ENCODE data around the gene SPI1.

The SPI1 gene

GRCh38 chr11:47360341-47360740 is 18.0 kb downstream of the SPI1 start:
- H3K4me3 ChIP-seq (ENCODE audit: low read depth, low read length), result no peak overlapping the region

- no peak overlapping the region for H3K4me3 ChIP-seq (ENCODE audit: low read depth, low read length)
Measured at GRCh38 chr11:47359586-47359985, 18.8 kb downstream of the SPI1 start.

DNA sequence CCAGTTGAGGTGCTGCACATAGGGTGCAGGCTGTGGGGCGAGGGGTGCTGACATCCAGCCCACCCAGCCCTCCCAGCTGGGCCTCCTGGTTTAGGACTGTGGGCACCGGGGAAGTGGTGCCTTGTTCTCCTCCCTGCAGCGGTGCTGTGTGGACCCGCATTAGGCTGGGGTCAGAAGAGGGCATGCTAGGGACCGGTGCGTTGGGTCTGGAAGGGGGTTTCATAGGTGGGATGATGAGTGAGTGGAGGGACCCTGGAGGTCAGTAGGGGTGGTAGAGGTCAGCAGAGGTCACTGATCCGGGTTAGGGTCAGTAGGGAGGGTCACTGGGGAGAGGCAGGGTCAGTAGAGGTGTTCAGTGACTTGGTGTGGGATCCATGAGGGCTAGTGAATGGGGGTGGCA is 19.2 kb downstream of the SPI1 start:
- H3K4me3 ChIP-seq (ENCODE audit: low read depth, low read length), result no peak overlapping the region

DNA sequence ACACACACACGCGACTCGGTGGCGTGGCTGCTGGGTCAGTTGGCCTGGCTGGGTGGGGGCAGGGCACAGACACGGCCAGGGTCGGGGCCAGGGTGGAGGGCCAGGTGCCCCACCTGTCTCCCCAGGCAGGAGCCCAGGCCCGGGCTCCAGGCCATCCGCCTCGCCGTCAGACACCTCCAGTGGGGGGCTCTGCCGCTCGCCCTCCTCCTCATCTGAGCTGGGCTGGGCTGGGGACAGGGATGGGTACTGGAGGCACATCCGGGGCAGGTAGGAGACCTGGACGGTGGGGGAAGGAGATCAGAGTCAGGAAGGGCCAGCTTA is 19.7 kb downstream of the SPI1 start:
- H3K4me3 ChIP-seq (ENCODE audit: low read depth, low read length), result no peak overlapping the region

DNA sequence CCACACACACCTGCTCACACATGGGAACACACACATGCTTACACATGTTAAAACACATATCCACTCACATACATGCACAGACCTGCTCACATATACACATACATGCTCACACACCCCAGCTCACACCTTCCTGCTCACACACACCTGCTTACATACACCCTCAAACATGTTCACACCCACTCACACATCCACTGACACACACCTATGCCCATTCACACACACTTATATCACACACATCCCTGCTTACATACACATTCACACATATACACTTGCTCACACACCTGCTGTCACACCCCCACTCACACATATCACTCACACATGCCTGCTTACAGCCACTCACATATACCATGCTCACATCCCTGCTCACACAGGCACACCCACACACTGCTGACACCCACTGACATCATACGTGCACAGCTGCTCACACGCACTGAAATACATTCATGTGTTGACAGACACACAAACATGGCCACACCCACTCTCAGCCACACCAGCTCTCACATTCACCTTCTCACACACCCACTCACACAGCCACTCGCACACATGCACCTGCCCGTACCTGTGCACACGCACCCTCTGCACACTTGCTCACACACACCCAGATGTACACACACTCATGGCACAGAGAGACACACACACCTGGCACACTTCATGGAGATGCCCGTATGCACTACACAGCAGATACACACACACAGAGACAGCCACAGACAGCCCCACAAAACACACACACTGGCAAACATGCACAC is 20.2 kb downstream of the SPI1 start:
- H3K4me3 ChIP-seq (ENCODE audit: low read depth, low read length), result no peak overlapping the region

GRCh38 chr11:47356998-47357329 is 21.4 kb downstream of the SPI1 start:
- H3K4me3 ChIP-seq (ENCODE audit: low read depth, low read length), result no peak overlapping the region

- H3K4me3 ChIP-seq (ENCODE audit: low read depth, low read length), result no peak overlapping the region
Measured at GRCh38 chr11:47356129-47356997, 22.0 kb downstream of the SPI1 start.

DNA sequence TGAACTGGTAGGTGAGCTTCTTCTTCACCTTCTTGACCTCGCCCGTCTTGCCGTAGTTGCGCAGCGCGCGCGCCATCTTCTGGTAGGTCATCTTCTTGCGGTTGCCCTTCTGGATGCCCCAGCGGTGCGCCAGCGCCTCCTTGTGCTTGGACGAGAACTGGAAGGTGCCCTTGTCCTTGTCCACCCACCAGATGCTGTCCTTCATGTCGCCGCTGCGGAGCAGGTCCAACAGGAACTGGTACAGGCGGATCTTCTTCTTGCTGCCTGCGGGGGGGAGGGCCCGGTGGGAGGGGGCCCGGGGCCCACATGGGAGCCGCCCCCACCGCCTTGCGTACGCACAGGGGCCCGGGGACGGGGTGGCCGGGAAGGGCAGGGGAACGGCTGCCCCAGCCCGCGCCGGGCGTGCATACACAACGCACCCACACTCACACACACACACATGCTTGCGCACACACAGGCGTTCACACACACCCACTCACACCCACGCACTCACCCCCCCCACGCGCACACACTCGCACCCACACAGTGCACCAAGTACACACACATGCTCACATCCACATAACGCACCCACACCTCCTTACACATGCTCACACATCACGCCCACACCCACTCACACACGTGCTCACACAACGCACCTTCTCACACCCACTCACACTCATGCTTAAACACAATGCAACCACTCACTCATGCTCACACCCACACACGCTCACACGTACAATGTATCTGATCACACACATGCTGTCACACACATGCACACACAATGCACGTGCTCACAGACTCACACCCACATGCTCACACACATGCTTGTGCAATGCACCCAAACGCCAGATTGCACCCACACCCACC is 22.8 kb downstream of the SPI1 start:
- H3K4me3 ChIP-seq (ENCODE audit: low read depth, low read length), result peak overlapping the region; percentile 22

DNA sequence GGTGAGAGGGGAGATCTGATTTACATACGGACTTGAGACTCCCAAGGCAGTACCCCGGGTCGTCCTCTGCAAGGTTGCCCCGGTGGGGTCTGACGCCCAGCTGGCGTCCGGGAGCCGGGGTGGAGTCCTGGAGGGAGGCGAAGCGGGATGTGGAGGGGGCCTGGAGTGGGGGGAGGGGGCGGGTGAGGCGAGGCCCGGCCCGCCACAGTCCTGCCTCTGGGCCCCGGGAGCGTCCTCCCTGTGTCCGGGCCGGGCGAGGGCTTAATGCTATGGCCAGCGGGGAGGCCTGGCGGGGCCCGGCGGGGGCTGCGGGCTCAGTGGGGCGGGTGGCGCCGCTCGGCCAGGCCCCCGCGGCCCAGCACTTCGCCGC is 23.4 kb downstream of the SPI1 start:
- H3K4me3 ChIP-seq (ENCODE audit: low read depth, low read length), result peak overlapping the region; percentile 22

DNA sequence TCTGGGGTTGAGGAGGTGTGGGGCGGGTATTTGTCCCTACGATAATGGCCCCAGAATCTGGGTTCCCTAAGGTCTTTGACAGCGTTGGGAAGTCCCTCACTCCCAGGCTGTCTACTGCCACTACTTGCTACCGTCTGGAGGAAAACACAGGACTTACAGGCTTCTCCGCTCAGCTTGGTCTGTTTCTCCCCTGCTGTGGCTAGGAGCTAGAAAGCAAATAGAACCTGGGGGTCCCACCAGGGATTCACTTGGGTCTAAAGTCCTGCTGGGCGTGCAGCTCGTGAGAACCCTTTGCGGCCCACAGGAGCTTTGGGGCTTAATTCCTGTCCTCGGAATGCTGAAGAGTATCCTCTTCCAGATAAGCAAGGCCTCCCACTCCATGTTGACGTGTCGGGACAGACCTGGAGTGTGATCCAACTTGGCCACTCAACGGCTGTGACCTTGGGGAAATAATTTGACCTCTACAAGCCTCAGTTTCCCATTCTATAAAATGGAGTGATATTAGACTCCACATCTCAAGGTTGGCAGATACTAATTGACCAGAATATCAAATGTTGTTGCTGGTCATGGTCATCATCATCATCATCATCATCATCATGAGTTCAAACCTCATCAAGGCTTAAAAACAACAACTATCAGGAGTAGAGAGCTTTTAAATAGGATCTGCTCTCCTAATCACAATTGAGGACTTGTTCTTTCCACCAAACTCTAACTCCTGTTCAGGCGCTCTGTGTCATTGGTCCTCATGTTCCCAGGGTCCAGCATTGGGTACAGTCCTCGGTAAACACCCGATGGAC is 24.2 kb downstream of the SPI1 start:
- H3K4me3 ChIP-seq (ENCODE audit: low read depth, low read length), result no peak overlapping the region

GRCh38 chr11:47352556-47352955 is 25.8 kb downstream of the SPI1 start, which contains the start of gene MYBPC3:
TSS of gene MYBPC3 (minus strand) at chr11:47352702. CDS start at chr11:47352647, 55 bp downstream.
- H3K4me3 ChIP-seq (ENCODE audit: low read depth, low read length), result no peak within 1 kb of the TSS

- H3K4me3 ChIP-seq (ENCODE audit: low read depth, low read length), result no peak overlapping the region
Measured at GRCh38 chr11:47351156-47352126, 26.9 kb downstream of the SPI1 start.

- no peak overlapping the region for H3K4me3 ChIP-seq (ENCODE audit: low read depth, low read length)
Measured at GRCh38 chr11:47350315-47350714, 28.0 kb downstream of the SPI1 start.

DNA sequence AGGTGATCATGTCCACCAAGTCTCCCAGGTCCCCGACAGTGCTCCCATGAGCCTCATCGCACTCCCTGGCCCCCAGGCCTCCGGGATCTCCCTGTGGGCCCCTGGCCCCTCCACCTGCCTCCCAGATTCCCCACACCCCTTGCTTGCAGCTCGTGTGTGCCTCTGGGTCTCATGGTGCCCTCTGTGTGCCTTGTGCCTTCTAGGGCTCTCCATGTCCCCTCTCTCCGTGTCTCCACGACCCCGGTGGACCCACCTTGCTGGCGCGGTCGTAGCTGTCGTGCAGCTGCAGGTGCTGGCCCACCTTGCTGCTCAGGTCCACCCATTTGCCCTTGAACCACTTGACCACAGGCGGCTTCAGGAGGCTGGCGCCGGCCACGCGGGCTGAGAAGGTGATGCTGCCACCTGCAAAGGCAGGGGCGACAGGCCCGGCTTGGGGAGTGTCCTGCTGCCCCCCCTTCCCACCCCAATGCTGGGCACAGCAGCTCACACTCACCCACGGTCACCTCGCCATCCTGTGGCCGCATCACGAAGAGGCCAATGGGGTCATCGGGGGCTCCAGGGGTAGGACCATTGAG is 28.7 kb downstream of the SPI1 start:
- no peak overlapping the region for H3K4me3 ChIP-seq (ENCODE audit: low read depth, low read length)

DNA sequence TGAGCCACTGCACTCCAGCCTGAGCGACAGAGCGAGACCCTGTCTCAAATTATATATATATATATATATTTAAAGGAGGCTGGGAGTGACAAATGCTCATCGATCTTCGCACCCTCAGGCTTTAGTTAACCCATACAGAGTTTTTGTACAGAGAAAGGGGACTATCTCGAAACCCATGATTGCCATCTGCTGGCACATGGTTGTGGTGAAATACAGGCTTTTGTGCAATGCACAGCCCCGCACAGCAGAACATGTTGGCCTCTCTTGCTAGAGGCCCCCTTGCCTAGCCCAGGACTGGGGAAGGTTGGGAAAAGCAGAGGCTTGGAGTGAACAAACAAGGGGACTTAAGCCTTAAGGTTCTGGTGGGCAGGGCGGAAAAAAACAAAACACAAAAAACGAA is 29.5 kb downstream of the SPI1 start:
- no peak overlapping the region for H3K4me3 ChIP-seq (ENCODE audit: low read depth, low read length)

DNA sequence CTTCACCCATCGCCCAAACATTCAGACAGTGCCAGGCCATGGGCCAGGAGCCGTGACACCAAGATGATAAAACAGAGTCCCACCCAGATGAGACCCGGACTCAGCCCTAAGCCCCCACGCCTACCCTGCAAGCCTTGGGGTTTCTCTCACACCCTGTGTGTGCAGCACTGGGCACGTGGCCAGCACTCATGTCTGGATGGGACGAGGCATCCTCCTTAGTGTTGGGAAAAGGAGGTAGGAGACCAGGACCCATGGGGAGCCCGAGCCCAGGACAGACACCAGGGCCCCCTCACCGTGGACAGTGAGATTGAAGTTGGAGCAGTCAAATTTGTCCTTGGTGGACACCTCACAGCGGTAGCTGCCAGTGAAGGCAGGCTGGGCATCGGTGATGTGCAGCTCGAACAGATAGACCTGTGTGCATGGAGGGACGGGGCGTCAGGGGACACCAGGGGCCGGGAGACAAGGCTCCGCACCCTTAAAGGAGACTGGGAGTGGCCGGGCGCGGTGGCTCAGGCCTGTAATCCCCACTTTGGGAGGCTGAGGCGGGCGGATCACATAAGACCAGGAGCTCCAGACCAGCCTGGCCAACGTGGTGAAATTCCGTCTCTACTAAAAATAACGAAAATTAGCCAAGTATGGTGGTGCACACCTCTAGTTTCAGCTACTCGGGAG is 30.1 kb downstream of the SPI1 start:
- no peak overlapping the region for H3K4me3 ChIP-seq (ENCODE audit: low read depth, low read length)

DNA sequence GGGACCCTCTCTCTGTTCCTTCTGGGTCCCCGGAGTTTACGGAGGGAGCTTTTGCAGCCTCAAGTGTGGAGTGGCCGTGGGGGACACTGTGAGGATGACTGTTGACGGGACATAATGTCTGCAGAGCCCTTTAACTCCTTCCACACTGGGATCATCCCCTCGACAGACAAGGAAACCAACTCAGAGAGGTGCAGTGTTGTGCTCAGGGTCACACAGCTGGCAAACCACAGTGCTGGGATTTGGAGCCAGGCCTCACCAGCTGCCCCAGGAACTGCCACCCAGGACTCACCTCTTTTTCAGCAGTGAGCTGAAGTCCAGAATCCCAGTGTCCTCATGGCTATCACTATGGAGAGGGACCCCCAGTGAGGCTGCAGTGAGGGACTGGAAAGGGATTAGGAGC is 31.2 kb downstream of the SPI1 start:
- no peak overlapping the region for H3K4me3 ChIP-seq (ENCODE audit: low read depth, low read length)

DNA sequence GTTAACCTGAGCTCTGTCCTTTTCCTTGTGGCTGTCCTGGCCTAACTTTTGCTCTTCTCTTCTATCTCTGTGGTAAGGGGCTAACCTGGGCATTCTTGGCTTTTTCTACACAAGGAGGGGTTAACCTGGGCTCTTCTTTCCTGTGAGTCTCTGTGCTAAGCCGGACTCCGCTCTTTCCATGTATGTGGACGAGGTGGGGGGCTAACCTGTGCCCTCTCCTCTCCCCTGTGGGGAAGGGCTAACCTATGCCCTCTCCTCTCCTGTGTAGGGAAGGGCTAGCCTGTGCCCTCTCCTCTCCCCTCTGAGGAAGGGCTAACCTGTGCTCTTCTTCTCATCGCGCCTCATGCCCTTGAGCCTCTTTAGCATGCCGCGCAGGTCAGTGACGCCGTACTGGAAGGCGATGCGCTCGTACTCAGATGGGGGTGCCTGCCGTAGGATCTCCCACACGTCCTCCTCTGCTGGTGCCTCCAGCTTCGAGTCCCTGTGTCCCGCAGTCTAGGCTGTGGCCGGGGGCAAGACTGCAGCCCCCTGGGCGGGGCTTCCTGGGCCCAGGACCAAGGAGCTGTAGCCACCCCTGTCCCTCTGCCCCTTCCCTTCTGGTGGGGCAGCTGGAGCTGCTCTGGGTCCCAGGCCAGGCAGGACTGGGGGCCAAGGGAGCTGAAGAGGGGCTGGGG is 32.3 kb downstream of the SPI1 start:
- no peak overlapping the region for H3K4me3 ChIP-seq (ENCODE audit: low read depth, low read length)
